Cerebellar nuclear complex (tissue), 1 donor: ENCODE results near the gene THSD7B.
"Not testable (repeated sequence)": the region's sequence is repeated elsewhere in the genome, so short reads cannot be mapped to it uniquely, and the experiment has no call there.

Experiments used
- DNase-seq, 2 experiments: peaks; one replicate each; lab custom pipeline; 2025; lab: John Stamatoyannopoulos, UW

The THSD7B gene

GRCh38 chr2:137049518-137049917, 284.2 kb downstream of the THSD7B start:
- DNase-seq = no peak

DNA sequence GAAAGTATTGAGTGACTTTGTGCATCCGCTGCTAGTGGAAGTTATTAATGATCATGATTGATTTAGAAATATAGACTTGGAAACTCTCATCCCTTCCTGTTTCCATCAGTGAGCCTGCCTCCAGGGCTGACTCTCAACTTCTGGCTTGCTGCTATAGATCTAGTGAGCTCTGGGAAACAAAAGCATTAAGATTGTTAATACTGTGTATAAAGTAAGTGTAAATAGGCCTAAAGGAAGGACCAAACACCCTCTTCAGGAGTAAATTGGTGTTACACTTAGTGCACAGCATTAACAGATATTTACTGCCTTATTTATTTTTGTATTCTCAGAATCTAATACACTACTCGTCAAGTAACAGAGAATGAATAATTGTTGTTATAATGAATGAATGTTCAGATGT, 285.6 kb downstream of the THSD7B start:
- no peak for DNase-seq

DNA sequence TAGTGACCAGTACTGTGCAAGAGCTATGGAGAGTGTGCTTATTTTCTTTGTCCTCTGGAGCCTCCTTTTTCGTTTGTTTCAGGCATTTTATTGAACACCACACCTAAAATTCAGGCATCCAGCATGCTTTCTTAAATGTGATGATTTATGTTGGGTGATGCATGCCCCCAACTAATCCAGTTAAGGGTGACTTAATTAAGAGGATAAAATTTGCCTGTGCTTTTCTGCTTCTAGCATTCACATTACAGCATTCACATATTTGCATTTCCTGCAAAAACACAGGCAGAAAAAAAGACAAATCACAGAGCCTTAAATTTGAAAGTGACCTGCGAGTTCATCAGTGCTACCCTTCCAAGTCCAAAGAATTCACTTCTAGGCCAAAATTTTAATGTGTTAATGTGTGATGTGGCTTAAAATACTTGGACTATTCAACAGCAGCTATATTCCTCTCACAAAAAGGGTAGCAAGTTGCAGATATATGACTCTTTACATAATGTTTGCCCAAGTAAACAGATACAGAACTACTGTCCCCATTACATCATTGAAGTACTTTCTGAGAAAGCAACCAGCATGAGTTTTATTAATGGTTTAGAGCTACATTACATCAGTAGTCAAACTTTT, 286.5 kb downstream of the THSD7B start:
- no peak for DNase-seq

DNA sequence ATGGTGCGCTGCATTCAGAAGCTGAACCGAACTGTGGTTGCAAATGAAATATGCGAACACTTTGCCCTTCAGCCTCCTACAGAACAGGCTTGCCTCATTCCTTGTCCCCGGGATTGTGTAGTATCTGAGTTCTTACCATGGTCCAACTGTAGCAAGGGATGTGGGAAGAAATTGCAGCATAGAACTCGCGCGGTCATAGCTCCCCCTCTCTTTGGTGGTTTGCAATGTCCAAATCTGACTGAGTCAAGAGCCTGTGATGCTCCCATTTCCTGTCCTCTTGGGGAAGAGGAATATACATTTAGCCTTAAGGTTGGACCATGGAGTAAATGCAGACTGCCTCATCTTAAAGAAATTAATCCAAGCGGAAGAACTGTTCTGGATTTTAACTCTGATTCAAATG, 291.4 kb downstream of the THSD7B start:
- no peak for DNase-seq

DNA sequence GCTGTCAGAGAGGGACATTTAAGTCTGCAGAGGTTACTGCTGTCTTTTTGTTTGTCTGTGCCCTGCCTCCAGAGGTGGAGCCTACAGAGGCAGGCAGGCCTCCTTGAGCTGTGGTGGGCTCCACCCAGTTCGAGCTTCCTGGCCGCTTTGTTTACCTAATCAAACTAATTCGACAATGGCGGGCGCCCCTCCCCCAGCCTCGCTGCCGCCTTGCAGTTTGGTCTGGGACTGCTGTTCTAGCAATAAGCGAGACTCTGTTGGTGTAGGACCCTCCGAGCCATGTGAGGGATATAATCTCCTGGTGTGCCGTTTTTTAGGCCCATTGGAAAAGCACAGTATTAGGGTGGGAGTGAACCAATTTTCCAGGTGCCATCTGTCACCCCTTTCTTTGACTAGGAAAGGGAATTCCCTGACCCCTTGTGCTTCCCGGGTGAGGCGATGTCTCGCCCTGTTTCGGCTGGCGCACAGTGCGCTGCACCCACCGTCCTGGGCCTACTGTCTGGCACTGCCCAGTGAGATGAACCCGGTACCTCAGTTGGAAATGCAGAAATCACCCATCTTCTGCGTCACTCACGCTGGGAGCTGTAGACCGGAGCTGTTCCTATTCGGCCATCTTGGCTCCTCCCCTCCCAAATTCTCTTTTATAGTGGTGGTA, 310.9 kb downstream of the THSD7B start:
- DNase-seq = not testable (repeated sequence)

GRCh38 chr2:137091704-137092103, 326.4 kb downstream of the THSD7B start:
- DNase-seq = no peak

GRCh38 chr2:137093116-137093515, 327.8 kb downstream of the THSD7B start:
- no peak for DNase-seq

DNA sequence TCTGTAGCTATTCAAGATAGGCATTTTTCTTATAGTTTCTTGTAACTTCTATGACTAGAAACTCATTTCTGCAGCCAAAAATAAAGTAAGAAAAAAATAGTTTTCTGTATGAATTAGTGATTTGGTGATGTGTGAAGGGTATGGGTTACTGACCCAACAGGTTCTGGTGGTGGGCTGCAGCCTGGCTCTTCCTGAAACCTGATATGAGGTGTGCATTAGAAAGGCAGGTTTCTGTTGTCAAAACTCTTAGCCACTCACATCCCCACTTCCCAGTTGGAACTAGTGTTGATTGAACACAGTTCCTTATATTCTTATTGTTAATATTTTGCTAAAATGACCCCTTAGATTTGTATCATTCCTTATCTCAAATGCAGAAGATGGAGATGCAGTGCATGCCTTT, 330.8 kb downstream of the THSD7B start:
- DNase-seq = no peak

- no peak for DNase-seq
Observed at GRCh38 chr2:137096693-137097092, 331.3 kb downstream of the THSD7B start.

GRCh38 chr2:137101814-137102213, 336.5 kb downstream of the THSD7B start:
- not testable (repeated sequence) for DNase-seq

GRCh38 chr2:137107904-137108303, 342.6 kb downstream of the THSD7B start:
- no peak for DNase-seq

DNA sequence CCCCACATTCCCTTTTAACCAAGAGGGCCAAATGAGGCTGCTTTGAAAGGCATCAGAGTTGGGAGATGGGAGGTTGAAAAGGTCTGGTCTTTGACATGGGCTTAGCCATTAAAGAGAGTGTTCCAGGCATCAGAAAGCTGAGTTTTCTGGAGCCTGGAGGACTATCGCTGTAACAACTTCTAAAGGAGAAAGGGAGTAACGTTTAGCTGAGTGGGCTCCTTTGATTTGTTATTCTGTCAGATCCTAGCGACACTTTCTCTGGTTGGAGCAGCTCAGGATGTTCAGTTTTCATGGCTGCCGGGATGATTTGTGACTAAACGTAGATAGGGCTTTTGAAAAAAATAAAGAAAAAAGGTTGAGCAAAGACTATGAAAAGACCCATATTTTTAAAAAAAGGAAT, 346.6 kb downstream of the THSD7B start:
- DNase-seq = no peak

- no peak for DNase-seq
Observed at GRCh38 chr2:137115081-137115794, 349.9 kb downstream of the THSD7B start.

DNA sequence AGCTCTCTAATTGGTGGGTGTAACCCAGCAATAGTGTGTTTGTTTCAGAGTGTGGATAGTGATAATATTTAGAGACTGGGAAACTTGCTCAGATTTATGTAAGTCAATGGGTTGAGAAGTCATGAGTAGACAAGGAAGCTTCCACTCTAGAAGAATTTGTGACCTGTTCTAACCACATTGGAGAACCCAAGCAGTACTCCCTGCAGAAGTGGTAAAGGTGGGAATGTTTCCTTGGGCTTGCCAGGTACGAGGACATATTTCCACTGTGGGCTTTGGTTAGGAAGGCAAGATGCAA, 350.4 kb downstream of the THSD7B start:
- DNase-seq = no peak

- no peak for DNase-seq
Observed at GRCh38 chr2:137117385-137117784, 352.0 kb downstream of the THSD7B start.

GRCh38 chr2:137118140-137118539, 352.8 kb downstream of the THSD7B start:
- no peak for DNase-seq

DNA sequence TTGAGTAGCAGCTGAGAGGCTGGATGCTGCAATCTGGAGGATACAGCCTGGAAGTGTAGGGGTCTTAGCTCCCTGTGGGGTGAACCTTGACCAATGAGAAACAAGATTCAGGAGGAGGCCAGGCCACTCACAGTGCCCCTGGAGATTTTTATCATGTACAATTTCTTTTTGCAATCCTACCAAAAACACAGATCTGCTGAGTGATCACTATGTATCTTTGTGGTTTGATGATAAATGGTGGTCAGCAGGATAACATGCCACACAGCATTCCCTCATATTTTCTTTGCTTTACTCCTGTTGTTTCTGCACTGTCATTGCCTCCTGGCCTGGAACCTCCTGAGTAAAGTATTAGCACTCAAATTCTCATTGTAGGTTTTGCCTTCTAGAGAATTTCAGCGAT, 357.9 kb downstream of the THSD7B start:
- DNase-seq = no peak

DNA sequence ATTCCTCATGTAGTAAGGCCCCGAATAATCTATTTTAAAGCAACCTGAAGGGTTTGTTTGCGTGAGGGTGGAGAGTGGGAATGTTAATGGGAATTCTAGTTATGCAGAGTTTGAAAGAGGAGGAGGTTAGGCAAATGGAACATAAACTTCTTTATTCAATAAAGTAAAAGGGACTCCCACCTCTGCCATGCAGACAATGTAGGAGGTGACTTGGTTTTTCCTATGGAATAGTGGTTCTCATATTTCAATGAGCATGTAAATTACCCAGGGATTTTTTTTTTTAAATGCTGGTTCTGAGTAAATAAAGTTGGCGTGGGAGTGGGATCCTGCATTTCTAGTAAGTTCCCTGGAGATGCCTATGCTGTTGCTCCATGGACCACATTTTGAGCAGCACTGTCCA, 367.9 kb downstream of the THSD7B start:
- no peak for DNase-seq

DNA sequence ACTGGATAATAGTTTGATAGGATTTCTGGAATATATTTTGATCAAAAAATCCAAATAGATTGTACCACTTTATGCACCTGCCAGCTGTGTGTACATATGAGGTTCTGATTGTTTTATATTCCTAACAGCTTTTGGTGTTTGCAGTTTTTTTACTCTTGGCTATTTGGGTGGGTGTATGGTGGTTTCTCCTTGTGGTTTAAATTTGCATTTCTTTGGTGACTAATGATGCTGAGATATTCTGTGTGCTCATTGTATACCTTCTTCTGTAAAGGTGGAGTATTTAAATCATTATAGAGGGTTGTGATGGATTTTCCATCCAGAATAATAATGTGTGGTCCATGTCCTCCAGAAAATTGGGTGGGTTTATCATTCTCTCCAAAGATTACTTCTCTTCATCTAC, 372.9 kb downstream of the THSD7B start:
- no peak for DNase-seq

DNA sequence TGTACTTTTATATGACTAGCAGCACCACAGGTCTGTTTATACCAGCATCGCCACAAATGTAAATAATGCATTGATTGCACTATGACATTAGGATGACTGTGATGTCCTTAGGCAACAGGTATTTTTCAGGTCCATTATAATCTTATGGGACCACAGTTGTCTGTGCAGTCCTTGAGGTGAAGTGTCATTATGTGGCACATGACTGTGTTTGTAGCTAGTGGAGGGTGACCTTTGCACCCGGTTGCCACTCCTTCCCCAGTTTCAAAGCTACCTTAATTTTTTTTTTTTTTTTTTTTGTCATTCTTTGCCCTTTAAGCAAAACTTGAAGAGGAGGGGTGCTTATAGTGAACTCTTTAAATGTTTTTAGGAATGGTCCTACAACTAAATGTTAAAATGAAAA, 386.4 kb downstream of the THSD7B start:
- DNase-seq = no peak

DNA sequence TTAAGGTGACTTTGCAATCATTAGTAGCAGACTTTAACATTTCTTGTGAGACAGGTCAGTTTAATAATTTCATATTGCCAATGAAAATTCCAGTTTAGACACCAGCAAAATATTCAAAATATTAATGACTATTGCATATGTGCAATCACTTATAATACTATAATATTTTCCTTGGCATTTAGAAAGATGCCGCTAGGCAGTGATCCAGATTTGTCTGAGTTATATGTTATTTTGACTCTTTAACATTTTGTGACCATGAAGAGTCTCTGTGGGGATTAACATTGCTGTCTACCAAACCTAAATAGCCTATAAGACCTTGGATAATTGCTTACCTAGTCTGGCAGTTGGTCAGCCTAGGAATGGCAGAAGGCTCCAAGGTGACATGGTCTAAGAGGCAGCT, 389.6 kb downstream of the THSD7B start:
- DNase-seq = no peak

DNA sequence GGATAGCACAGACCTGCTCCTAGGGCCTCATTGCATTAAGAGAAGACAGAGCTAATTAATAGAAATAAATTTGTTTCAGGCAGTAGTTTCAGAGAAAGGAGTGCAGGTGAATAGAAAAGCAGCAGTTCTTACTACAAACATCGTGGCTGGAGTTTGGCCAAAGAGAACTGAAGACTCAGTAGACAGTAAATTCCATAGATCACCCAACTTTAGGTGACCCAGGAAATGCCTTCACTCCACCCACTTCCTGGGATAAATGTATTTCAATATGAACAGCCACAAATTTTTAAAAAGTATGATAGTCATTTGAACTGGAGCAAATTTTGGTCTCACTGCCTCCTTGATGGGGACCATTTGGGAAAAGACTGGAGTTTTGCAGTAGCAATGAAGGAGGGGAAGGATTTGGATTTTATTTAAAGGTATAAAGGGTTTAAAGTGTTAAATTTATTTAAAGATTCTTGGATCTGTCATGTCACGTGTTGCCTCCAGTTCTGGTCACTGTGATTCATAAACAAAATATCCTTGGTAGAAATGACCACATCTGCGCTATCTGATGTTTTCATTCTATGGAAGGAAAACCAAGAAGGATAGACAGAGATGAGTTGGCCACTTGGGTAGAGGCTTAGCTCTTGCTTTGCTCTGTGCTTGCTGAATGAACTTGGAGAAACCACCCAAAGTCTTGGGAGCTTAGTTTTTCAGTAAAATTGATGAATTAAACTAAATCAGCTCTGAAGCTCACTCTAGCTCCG, 390.2 kb downstream of the THSD7B start:
- DNase-seq = no peak
